Spinal cord (tissue), 10 donors: ENCODE data around the gene PDE3A. TPM values are rescaled to one million over a fixed set of nuclear protein-coding genes. Genes with fewer than 3 reads are reported as not detected.

Experiments
- DNase-seq, 6 donors: peaks; one replicate each; pipeline versions ENCODE4 v3.0.0 to v3.0.0-alpha.2; 2013 to 2015; ENCODE audit warnings: low spot score in 6 of 6, low read depth in 4 of 6
- H3K27ac ChIP-seq: one replicate; pipeline ENCODE4 v1.5.1; 2013; ENCODE audit warnings: low read depth, low read length, control low read depth
- H3K27me3 ChIP-seq: one replicate; pipeline ENCODE4 v1.6.1; 2013; ENCODE audit warnings: low read length; ENCODE audit not compliant: control insufficient read depth, insufficient read depth
- H3K36me3 ChIP-seq: one replicate; pipeline ENCODE4 v1.6.1; 2013; ENCODE audit warnings: low read length; ENCODE audit not compliant: control insufficient read depth, insufficient read depth
- H3K4me1 ChIP-seq: one replicate; pipeline ENCODE4 v1.6.1; 2013; ENCODE audit warnings: low read length; ENCODE audit not compliant: control insufficient read depth, insufficient read depth
- H3K4me3 ChIP-seq: one replicate; pipeline ENCODE4 v1.5.1; 2013; ENCODE audit warnings: low read depth, low read length, control low read depth
- H3K9me3 ChIP-seq: one replicate; pipeline ENCODE4 v1.6.1; 2013; ENCODE audit warnings: low read length; ENCODE audit not compliant: control insufficient read depth, insufficient read depth
- whole genome bisulfite sequencing: methylation state at CpG from one replicate; pipeline ENCODE4 v1.1.5; 2013; ENCODE audit warnings: missing lambda C conversion rate; ENCODE audit not compliant: insufficient coverage; 5-methylcytosine and 5-hydroxymethylcytosine counted together
- polyA plus RNA-seq, 2 donors: library from polyadenylated mRNA; unstranded; fragments of 120-200 nt; gene quantifications; one replicate each; pipeline ENCODE4 v1.2.1, GENCODE V29; 2013; ENCODE audit not compliant: insufficient read length in 2 of 2
- total RNA-seq, 2 donors: library from RNA; depleted of rRNA in 1 of 2; stranded (reverse); fragments of 120-200 nt in 1 of 2; fragments of >200 nt in 1 of 2; gene quantifications; one replicate each; pipeline versions ENCODE4 v1.2.3 to v1.2.4, GENCODE V29; 2013 to 2014
- donor health status: healthy.

Gene PDE3A
- total and polyA plus RNA-seq, 4 donors = 8.1 to 29.9 (median 14.0) TPM

DNA sequence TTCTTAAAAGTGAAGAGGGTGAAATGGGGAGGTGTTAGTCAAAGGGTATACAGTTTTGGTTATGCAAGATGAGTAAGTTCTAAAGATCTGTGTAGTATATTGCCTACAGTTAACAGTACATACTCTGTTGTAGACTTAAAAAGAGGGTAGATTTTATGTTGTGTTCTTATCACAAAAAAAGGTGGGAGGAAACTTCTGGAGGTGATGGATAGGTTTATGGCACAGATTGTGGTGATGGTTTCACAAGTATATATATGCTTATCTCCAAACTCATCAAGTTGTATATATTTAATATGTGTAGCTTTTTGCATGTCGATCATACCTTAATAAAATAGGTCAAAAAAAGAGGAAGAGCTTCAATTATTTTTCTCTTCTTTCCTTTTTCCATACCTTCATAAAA, 64.0 kb downstream of the PDE3A start:
- Histone ChIP-seq H3K4me3 (no peak overlapping the region), H3K36me3 (no peaks in the 10 kb centered on the region), H3K4me1 (peaks cover under 1% of the 10 kb centered on the region), H3K27ac (no peak overlapping the region), H3K27me3 (no peaks in the 10 kb centered on the region), H3K9me3 (no peaks in the 10 kb centered on the region)
- no CpG with 5 or more reads among the region's 1 CpG for WGBS
- no peak for DNase-seq

GRCh38 chr12:20434996-20435395, 66.7 kb downstream of the PDE3A start:
- Histone ChIP-seq H3K36me3 (no peaks in the 10 kb centered on the region), H3K9me3 (no peaks in the 10 kb centered on the region), H3K4me3 (no peak overlapping the region), H3K4me1 (peaks cover 2% of the 10 kb centered on the region), H3K27me3 (no peaks in the 10 kb centered on the region), H3K27ac (no peak overlapping the region)
- WGBS = no CpG with 5 or more reads among the region's 3 CpGs
- DNase-seq = no peak

- no peak overlapping the region for H3K4me3 ChIP-seq
- H3K4me1 ChIP-seq = peaks cover 2% of the 10 kb centered on the region
- no peaks in the 10 kb centered on the region for H3K27me3 ChIP-seq
- H3K27ac ChIP-seq = no peak overlapping the region
- no peaks in the 10 kb centered on the region for H3K9me3 ChIP-seq
- no peaks in the 10 kb centered on the region for H3K36me3 ChIP-seq
- no peak for DNase-seq
Observed at GRCh38 chr12:20436316-20436715, 68.0 kb downstream of the PDE3A start.

- WGBS = no CpG with 5 or more reads among the region's 2 CpGs
- no peak overlapping the region for H3K4me3 ChIP-seq
- H3K27me3 ChIP-seq = no peaks in the 10 kb centered on the region
- DNase-seq = no peak
- H3K27ac ChIP-seq = no peak overlapping the region
- H3K9me3 ChIP-seq = no peaks in the 10 kb centered on the region
- peaks cover 2% of the 10 kb centered on the region for H3K4me1 ChIP-seq
- no peaks in the 10 kb centered on the region for H3K36me3 ChIP-seq
Observed at GRCh38 chr12:20438299-20438779, 70.0 kb downstream of the PDE3A start.

GRCh38 chr12:20439626-20440025, 71.3 kb downstream of the PDE3A start:
- Histone ChIP-seq H3K4me1 (peaks cover 2% of the 10 kb centered on the region), H3K36me3 (no peaks in the 10 kb centered on the region), H3K4me3 (no peak overlapping the region), H3K9me3 (no peaks in the 10 kb centered on the region), H3K27ac (no peak overlapping the region), H3K27me3 (no peaks in the 10 kb centered on the region)
- no peak for DNase-seq
- WGBS = no CpG with 5 or more reads among the region's 1 CpG

- H3K4me1 ChIP-seq = peaks cover 2% of the 10 kb centered on the region
- no peak for DNase-seq
Observed at GRCh38 chr12:20440408-20440807, 72.1 kb downstream of the PDE3A start.

GRCh38 chr12:20442322-20442721, 74.0 kb downstream of the PDE3A start:
- Histone ChIP-seq H3K36me3 (no peaks in the 10 kb centered on the region), H3K27ac (no peak overlapping the region), H3K4me1 (peaks cover 2% of the 10 kb centered on the region), H3K27me3 (no peaks in the 10 kb centered on the region), H3K4me3 (no peak overlapping the region), H3K9me3 (no peaks in the 10 kb centered on the region)
- 100% methylated on average over 2 of the region's 6 CpGs for WGBS
- DNase-seq = no peak

More at GRCh38 chr12:20440408-20440807, 72.1 kb downstream of the PDE3A start:
- Histone ChIP-seq H3K4me3 (no peak overlapping the region), H3K36me3 (no peaks in the 10 kb centered on the region), H3K27ac (no peak overlapping the region), H3K27me3 (no peaks in the 10 kb centered on the region), H3K9me3 (no peaks in the 10 kb centered on the region)
- WGBS = no CpG with 5 or more reads among the region's 1 CpG

- Histone ChIP-seq H3K9me3 (no peaks in the 10 kb centered on the region), H3K36me3 (no peaks in the 10 kb centered on the region), H3K27ac (no peak overlapping the region), H3K4me1 (peaks cover 3% of the 10 kb centered on the region), H3K4me3 (no peak overlapping the region), H3K27me3 (no peaks in the 10 kb centered on the region)
- no CpG with 5 or more reads among the region's 3 CpGs for WGBS
- DNase-seq = no peak
Observed at GRCh38 chr12:20443255-20443654, 74.9 kb downstream of the PDE3A start.

- 0% methylated on average over 1 of the region's 2 CpGs for WGBS
- H3K27ac ChIP-seq = no peak overlapping the region
Observed at GRCh38 chr12:20443792-20444191, 75.5 kb downstream of the PDE3A start.

GRCh38 chr12:20444595-20445170, 76.3 kb downstream of the PDE3A start:
- H3K27me3 ChIP-seq = no peaks in the 10 kb centered on the region
- no peak overlapping the region for H3K27ac ChIP-seq
- H3K4me3 ChIP-seq = no peak overlapping the region
- no peaks in the 10 kb centered on the region for H3K36me3 ChIP-seq
- no peaks in the 10 kb centered on the region for H3K9me3 ChIP-seq
- 89% methylated on average over 5 of the region's 6 CpGs for WGBS
- DNase-seq = no peak
- peaks cover 3% of the 10 kb centered on the region for H3K4me1 ChIP-seq

More at GRCh38 chr12:20443792-20444191, 75.5 kb downstream of the PDE3A start:
- Histone ChIP-seq H3K4me3 (no peak overlapping the region), H3K36me3 (no peaks in the 10 kb centered on the region), H3K4me1 (peaks cover 3% of the 10 kb centered on the region), H3K27me3 (no peaks in the 10 kb centered on the region), H3K9me3 (no peaks in the 10 kb centered on the region)
- no peak for DNase-seq
